HG02981 (cell line): ENCODE measurements around the gene CUBN.

Experiments used
- ATAC-seq: cut with Tn5 transposase; IDR thresholded peaks from one replicate; pipeline ENCODE4 v1.9.1; 2021; ENCODE audit warnings: mild to moderate bottlenecking, moderate library complexity; ENCODE audit not compliant: unreplicated experiment

Gene CUBN

GRCh38 chr10:17129741-17130140 is at the start of gene CUBN:
TSS of gene CUBN (minus strand) at chr10:17129811. CDS start at chr10:17129765, 46 bp downstream.
- ATAC-seq = no peak

- ATAC-seq = no peak
These were observed 49.4 kb upstream of the CUBN start for GRCh38 chr10:17179002-17179401.

- no peak for ATAC-seq
These were observed 48.4 kb upstream of the CUBN start for GRCh38 chr10:17178006-17178405.

GRCh38 chr10:17177014-17177413 is 47.4 kb upstream of the CUBN start:
- no peak for ATAC-seq

GRCh38 chr10:17176091-17176490 is 46.5 kb upstream of the CUBN start:
- no peak for ATAC-seq

GRCh38 chr10:17175551-17175950 is 45.9 kb upstream of the CUBN start:
- ATAC-seq = no peak

- ATAC-seq = no peak
These were observed 45.0 kb upstream of the CUBN start for GRCh38 chr10:17174626-17175025.

GRCh38 chr10:17171141-17171641 is 41.6 kb upstream of the CUBN start:
- ATAC-seq = no peak

GRCh38 chr10:17169803-17170202 is 40.2 kb upstream of the CUBN start:
- no peak for ATAC-seq

- no peak for ATAC-seq
These were observed 37.1 kb upstream of the CUBN start for GRCh38 chr10:17166699-17167098.

- ATAC-seq = no peak
These were observed 33.2 kb upstream of the CUBN start for GRCh38 chr10:17162828-17163227.

GRCh38 chr10:17161775-17162174 is 32.2 kb upstream of the CUBN start:
- no peak for ATAC-seq

- ATAC-seq = no peak
These were observed 27.4 kb upstream of the CUBN start for GRCh38 chr10:17157024-17157423.

- no peak for ATAC-seq
These were observed 26.2 kb upstream of the CUBN start for GRCh38 chr10:17155826-17156225.

GRCh38 chr10:17154116-17154515 is 24.5 kb upstream of the CUBN start:
- no peak for ATAC-seq

- no peak for ATAC-seq
These were observed 23.7 kb upstream of the CUBN start for GRCh38 chr10:17153321-17153720.

GRCh38 chr10:17151716-17152115 is 22.1 kb upstream of the CUBN start:
- ATAC-seq = no peak

GRCh38 chr10:17147884-17148489 is 18.4 kb upstream of the CUBN start:
- no peak for ATAC-seq

- no peak for ATAC-seq
These were observed 17.3 kb upstream of the CUBN start for GRCh38 chr10:17146892-17147291.

- ATAC-seq = no peak
These were observed 15.6 kb upstream of the CUBN start for GRCh38 chr10:17145239-17145638.

- ATAC-seq = no peak
These were observed 15.1 kb upstream of the CUBN start for GRCh38 chr10:17144757-17145156.

GRCh38 chr10:17144032-17144431 is 14.4 kb upstream of the CUBN start:
- no peak for ATAC-seq

GRCh38 chr10:17143055-17143690 is 13.6 kb upstream of the CUBN start:
- ATAC-seq = no peak
